ENCODE data around the gene CALY.

DNA sequence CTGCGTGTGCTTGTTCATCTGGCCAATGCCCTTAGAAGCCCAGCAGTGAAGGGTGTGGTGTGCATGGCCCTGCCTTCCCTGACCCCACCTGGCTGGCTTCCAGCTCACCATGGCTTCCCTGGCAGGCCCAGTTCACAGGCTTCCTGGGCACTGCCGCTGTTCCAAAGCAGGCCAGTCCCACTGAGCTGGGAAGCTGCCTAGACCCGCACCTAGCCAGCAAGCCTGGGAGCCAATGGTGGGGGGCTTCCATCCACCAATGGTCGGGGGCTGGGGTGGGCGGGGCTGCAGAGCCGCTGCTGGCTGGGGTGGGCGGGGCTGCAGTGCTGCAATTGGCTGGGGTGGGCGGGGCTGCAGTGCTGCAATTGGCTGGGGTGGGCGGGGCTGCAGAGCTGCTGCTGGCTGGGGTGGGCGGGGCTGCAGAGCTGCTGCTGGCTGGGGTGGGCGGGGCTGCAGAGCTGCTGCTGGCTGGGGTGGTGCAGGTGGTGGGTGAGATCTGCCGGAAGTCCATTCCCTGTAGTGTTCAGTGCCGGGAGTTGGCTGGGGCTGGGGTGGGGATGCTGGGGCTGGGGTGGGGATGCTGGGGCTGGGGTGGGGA, 12.4 kb downstream of the CALY start:
- TF ChIP-seq, protein P1, sequence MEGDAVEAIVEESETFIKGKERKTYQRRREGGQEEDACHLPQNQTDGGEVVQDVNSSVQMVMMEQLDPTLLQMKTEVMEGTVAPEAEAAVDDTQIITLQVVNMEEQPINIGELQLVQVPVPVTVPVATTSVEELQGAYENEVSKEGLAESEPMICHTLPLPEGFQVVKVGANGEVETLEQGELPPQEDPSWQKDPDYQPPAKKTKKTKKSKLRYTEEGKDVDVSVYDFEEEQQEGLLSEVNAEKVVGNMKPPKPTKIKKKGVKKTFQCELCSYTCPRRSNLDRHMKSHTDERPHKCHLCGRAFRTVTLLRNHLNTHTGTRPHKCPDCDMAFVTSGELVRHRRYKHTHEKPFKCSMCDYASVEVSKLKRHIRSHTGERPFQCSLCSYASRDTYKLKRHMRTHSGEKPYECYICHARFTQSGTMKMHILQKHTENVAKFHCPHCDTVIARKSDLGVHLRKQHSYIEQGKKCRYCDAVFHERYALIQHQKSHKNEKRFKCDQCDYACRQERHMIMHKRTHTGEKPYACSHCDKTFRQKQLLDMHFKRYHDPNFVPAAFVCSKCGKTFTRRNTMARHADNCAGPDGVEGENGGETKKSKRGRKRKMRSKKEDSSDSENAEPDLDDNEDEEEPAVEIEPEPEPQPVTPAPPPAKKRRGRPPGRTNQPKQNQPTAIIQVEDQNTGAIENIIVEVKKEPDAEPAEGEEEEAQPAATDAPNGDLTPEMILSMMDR (IDR thresholded peaks at IDR 0.05 in 2 of 3, conservative IDR thresholded peaks at IDR 0.05 in 1 of 3; ENCODE audit: borderline replicate concordance in 1 of 3, insufficient read depth in 1 of 3, low read depth in 2 of 3, low read length in 2 of 3), result no peak
- TF ChIP-seq EZH2 (IDR thresholded peaks at IDR 0.05) (no peak), JUND (IDR thresholded peaks at IDR 0.05) (no peak), FOSL1 (IDR thresholded peaks at IDR 0.05; ENCODE audit: low read depth) (no peak), POLR2AphosphoS5 (IDR thresholded peaks at IDR 0.05; ENCODE audit: low read depth, low read length) (no peak), TCF7L2 (IDR thresholded peaks at IDR 0.05; ENCODE audit: borderline replicate concordance, extremely low read depth, insufficient read depth, insufficient read length) (no peak), CEBPB (IDR thresholded peaks at IDR 0.05; ENCODE audit: low read depth) (no peak), SP1 (IDR thresholded peaks at IDR 0.05; ENCODE audit: low read depth) (no peak), ZFX (IDR thresholded peaks at IDR 0.05) (no peak), POLR2A (IDR thresholded peaks at IDR 0.05; ENCODE audit: borderline replicate concordance, extremely low read depth, insufficient read depth, insufficient read length) (no peak), EZH2phosphoT487 (IDR thresholded peaks at IDR 0.05; ENCODE audit: borderline replicate concordance) (no peak)
- TF ChIP-seq, protein P2, sequence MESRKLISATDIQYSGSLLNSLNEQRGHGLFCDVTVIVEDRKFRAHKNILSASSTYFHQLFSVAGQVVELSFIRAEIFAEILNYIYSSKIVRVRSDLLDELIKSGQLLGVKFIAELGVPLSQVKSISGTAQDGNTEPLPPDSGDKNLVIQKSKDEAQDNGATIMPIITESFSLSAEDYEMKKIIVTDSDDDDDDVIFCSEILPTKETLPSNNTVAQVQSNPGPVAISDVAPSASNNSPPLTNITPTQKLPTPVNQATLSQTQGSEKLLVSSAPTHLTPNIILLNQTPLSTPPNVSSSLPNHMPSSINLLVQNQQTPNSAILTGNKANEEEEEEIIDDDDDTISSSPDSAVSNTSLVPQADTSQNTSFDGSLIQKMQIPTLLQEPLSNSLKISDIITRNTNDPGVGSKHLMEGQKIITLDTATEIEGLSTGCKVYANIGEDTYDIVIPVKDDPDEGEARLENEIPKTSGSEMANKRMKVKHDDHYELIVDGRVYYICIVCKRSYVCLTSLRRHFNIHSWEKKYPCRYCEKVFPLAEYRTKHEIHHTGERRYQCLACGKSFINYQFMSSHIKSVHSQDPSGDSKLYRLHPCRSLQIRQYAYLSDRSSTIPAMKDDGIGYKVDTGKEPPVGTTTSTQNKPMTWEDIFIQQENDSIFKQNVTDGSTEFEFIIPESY (IDR thresholded peaks at IDR 0.05; ENCODE audit: extremely low read depth, insufficient replicate concordance, low read length), result no peak
- TF ChIP-seq, protein P3, sequence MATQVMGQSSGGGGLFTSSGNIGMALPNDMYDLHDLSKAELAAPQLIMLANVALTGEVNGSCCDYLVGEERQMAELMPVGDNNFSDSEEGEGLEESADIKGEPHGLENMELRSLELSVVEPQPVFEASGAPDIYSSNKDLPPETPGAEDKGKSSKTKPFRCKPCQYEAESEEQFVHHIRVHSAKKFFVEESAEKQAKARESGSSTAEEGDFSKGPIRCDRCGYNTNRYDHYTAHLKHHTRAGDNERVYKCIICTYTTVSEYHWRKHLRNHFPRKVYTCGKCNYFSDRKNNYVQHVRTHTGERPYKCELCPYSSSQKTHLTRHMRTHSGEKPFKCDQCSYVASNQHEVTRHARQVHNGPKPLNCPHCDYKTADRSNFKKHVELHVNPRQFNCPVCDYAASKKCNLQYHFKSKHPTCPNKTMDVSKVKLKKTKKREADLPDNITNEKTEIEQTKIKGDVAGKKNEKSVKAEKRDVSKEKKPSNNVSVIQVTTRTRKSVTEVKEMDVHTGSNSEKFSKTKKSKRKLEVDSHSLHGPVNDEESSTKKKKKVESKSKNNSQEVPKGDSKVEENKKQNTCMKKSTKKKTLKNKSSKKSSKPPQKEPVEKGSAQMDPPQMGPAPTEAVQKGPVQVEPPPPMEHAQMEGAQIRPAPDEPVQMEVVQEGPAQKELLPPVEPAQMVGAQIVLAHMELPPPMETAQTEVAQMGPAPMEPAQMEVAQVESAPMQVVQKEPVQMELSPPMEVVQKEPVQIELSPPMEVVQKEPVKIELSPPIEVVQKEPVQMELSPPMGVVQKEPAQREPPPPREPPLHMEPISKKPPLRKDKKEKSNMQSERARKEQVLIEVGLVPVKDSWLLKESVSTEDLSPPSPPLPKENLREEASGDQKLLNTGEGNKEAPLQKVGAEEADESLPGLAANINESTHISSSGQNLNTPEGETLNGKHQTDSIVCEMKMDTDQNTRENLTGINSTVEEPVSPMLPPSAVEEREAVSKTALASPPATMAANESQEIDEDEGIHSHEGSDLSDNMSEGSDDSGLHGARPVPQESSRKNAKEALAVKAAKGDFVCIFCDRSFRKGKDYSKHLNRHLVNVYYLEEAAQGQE (IDR thresholded peaks at IDR 0.05; ENCODE audit: low read depth), result no peak
- TF ChIP-seq, protein P4, sequence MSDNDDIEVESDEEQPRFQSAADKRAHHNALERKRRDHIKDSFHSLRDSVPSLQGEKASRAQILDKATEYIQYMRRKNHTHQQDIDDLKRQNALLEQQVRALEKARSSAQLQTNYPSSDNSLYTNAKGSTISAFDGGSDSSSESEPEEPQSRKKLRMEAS (IDR thresholded peaks at IDR 0.05), result no peak

Measured in HCT116 (cell line).